Muscle layer of colon (tissue), 2 donors: ENCODE results near the gene SMAD6.
"Not testable (repeated sequence)": the region's sequence is repeated elsewhere in the genome, so short reads cannot be mapped to it uniquely, and the experiment has no call there.

Source experiments
- H3K27ac ChIP-seq: one replicate; pipeline ENCODE4 v1.7.0; 2013; ENCODE audit warnings: low read depth, mild to moderate bottlenecking, low read length, moderate library complexity
- H3K27me3 ChIP-seq, 2 donors: one replicate each; pipeline ENCODE4 v1.7.0; 2013; ENCODE audit warnings: low read length in 2 of 2, mild to moderate bottlenecking in 2 of 2; ENCODE audit not compliant: insufficient read depth in 2 of 2, control insufficient read depth in 1 of 2
- H3K36me3 ChIP-seq: one replicate; pipeline ENCODE4 v1.7.0; 2013; ENCODE audit warnings: mild to moderate bottlenecking, low read length; ENCODE audit not compliant: insufficient read depth
- H3K4me1 ChIP-seq: one replicate; pipeline ENCODE4 v1.7.0; 2013; ENCODE audit warnings: mild to moderate bottlenecking, low read length; ENCODE audit not compliant: insufficient read depth
- H3K4me3 ChIP-seq, 2 donors: one replicate each; pipeline ENCODE4 v1.7.0; 2013; ENCODE audit warnings: low read length in 2 of 2, low read depth in 1 of 2, mild to moderate bottlenecking in 1 of 2, moderate library complexity in 1 of 2
- H3K9ac ChIP-seq: one replicate; pipeline ENCODE4 v1.7.0; 2013; ENCODE audit warnings: low read length
- H3K9me3 ChIP-seq: one replicate; pipeline ENCODE4 v1.7.0; 2013; ENCODE audit warnings: mild to moderate bottlenecking, low read length
- donor health status: abdominal sarcoma.
- donor health status: Adenocarcinoma of cecum.

The SMAD6 gene

DNA sequence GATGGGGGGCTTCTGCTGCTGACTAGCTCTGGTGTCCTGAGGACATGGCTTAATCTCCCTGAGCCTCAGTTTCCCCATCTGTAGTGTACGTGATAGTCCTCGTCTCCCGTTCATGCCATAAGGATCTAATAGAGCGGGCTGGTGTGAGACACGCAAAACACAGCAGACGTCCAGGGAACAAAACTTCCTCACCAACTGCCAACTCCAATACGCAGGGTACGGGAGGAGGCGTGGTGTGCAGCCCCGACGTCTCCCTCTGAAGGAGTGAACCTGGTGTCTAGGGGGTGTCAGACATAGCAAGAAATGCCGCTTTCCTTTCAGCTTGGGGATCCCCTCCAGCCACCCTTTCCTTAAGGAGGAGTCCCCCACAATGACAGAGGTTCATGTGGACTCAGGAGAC lies 55.0 kb downstream of the SMAD6 start:
- Histone ChIP-seq H3K27ac (no peak overlapping the region), H3K4me3 (no peak overlapping the region), H3K9me3 (peaks cover 5% of the 10 kb centered on the region), H3K27me3 (no peaks in the 10 kb centered on the region), H3K4me1 (peaks cover 22% of the 10 kb centered on the region), H3K9ac (no peak overlapping the region), H3K36me3 (no peaks in the 10 kb centered on the region)

DNA sequence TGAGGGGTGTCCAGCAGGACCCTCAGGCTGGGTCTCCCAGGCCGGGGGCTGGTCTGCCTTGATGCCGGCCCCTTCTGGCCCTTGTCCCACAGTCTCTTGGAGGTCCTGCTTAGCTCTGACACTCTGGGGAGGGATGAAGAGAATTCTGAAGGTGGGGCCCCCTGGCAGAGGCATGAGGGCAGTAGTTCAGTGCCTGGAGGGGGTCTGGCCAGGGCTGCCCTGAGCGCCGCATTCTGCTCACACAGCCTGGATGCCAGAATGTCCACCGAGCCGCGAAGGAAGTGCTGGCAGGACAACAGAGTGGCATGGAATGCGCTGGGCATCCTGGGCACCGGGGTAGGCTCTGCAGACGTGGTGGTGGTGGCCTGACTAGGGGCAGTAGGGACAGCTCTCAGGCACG lies 55.5 kb downstream of the SMAD6 start:
- Histone ChIP-seq H3K36me3 (no peaks in the 10 kb centered on the region), H3K9ac (no peak overlapping the region), H3K27me3 (no peaks in the 10 kb centered on the region), H3K9me3 (peaks cover 5% of the 10 kb centered on the region), H3K4me1 (peaks cover 24% of the 10 kb centered on the region), H3K4me3 (no peak overlapping the region), H3K27ac (no peak overlapping the region)

DNA sequence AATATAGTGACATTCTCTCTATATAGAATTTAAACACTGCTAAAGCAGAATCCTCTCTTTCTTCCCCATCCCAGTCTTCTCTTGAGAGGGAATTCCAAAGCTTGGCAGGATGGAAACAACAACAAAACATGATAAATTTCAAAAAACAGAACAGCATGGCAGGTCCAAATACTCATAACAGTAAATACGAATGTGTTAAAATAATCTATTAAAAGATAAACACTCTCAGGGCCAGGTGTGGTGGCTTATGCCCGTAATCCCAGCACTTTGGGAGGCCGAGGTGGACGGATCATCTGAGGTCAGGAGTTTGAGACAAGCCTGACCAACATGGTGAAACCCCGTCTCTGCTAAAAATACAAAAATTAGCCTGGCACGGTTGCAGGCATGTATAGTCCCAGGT lies 56.2 kb downstream of the SMAD6 start:
- H3K9me3 ChIP-seq, H3K9ac ChIP-seq, H3K27me3 ChIP-seq, H3K27ac ChIP-seq, H3K4me3 ChIP-seq, H3K36me3 ChIP-seq: not testable (repeated sequence)
- H3K4me1 ChIP-seq = peaks cover 31% of the 10 kb centered on the region

DNA sequence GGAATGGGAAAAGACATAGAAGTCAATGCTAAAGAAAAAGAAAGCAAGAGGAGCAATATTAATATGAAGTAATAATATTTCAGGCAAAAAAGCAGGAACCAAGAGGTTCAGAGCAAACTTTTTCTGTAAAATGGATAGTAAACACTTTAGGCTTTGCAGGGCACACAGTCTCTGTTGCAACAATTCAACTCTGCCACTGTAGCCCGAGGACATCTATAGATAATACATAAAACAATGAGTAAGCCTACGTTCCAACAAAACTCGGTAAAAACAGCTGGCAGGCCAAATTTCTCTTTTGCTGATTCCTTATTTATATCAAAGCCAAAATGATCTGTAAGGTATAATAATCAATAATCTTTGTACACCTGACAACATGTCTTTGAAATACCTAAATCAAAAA lies 56.8 kb downstream of the SMAD6 start:
- no peaks in the 10 kb centered on the region for H3K27me3 ChIP-seq
- H3K36me3 ChIP-seq = no peaks in the 10 kb centered on the region
- no peak overlapping the region for H3K4me3 ChIP-seq
- no peak overlapping the region for H3K27ac ChIP-seq
- H3K9me3 ChIP-seq = peaks cover 5% of the 10 kb centered on the region
- peaks cover 34% of the 10 kb centered on the region for H3K4me1 ChIP-seq
- no peak overlapping the region for H3K9ac ChIP-seq

DNA sequence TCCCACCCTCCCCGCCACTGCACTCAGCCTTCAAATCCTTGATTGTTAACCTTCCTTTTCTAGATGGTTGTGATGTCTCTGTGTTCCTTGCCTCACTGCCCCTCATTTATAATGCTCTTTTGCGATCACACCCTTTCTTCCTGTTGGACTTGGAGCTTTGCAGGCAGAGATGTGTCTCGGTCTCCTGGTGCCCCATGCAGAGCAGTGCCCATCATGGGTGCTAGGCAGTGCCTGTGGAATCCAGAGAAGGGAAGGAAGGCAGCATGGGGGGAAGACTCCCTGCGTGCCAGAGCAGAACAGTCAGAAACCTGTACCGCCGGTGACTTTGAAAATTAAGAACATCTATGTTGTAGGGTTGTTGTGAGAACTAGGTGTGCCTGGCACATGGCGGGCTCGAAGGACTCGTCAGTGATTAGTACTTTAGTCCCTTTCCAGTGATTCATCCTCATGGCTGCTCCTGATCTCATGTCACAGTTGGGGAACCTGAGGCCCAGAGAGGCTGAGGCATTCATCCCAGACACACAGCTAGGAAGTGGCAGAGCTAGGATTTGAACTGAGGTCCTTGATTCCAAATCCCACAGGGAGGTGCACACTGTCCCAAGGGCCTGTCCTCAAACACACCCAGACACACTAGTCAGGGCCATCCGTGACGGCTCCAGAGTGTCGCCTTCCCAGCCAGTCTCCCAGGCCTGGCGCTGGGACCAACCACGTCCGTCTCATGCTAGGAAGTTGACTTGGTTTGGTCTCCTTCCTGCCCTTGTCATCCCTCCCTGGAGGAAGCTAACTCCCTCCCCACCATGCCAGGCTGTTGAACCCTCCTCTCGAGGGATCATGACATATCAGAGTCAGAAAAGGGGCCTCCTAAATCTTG lies 58.3 kb downstream of the SMAD6 start:
- Histone ChIP-seq H3K4me1 (peaks cover 37% of the 10 kb centered on the region), H3K9me3 (peaks cover 2% of the 10 kb centered on the region), H3K4me3 (no peak overlapping the region), H3K27me3 (no peaks in the 10 kb centered on the region), H3K9ac (no peak overlapping the region), H3K27ac (no peak overlapping the region), H3K36me3 (no peaks in the 10 kb centered on the region)

DNA sequence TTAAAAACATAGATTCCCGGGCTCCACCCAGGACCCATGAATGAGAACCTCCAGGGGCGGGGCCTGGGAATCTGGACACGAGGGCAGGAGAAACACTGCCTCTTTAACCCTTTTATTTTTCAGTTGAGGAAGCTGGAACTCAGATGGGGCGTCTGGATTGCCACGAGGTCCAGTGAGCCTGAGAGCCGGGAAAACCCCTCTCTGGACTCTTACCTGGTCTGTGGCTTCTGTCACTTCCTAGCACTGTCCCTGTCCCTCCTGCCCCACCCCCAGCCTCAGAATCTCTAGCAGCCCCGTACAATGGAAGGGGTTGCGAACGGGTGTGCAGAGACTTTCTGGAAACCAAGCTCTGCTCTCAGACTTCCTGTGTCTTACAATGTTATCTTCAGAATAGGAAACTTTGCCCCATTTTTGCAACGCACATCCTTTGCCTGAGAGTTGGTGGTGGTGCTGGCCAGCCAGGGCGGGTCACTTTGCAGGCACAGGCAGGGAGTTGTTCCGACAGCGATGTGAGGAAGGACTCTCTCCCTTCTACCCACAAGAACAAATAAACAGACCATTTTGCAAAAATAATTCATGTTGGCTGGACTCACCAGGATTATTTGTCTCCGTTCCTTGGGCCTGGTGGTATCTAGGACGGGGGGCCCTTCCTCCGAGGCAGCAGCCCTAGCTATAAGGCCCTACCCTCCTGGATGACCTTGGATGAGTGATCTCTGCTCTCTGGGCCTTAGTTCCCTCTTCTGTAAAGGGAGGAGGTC lies 59.1 kb downstream of the SMAD6 start:
- Histone ChIP-seq H3K36me3 (no peaks in the 10 kb centered on the region), H3K4me1 (peaks cover 45% of the 10 kb centered on the region), H3K9me3 (no peaks in the 10 kb centered on the region), H3K27me3 (no peaks in the 10 kb centered on the region), H3K9ac (no peak overlapping the region), H3K27ac (no peak overlapping the region), H3K4me3 (no peak overlapping the region)

DNA sequence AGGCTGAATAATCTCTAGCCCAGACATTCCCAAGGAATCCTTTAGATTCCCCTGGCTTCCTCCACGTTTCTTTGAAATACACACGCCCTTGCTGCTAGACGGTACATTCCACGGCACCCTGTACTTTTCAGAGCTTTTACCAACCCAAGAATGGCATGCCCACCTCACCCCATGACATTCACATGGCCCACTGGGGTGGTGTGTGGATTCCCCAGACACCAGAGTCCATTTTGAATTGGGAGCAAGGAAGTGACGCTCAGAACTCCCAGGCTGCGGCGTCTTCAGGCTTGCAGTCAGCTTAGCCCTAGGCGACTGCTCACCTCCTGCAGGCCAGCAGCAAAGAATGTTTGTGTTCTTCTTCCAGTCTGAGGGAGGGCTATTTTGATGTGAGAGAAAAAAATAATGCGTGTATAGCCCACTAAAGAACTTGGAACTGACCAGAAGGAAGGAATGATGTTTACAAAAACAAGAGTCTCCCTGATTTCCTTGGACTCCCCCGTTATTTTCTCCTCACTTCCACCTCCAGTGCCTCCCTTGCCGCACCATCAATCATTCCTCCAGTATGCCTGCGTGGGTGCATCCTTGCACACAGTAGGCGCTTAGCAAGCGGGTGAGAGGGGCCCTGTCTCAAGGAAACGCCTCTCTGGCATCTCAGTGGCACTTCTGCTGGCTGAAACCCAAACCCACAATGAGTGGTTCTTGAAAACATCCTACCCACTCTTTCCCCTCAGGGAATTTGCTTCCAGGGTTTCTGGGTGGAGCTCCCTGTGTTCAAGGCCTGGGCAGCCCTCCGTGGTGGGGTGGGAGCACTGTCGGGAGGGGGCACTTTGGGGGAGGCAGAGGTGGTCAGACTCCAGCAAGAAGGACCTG lies 59.9 kb downstream of the SMAD6 start:
- Histone ChIP-seq H3K27me3 (no peaks in the 10 kb centered on the region), H3K4me1 (peaks cover 51% of the 10 kb centered on the region), H3K9ac (no peak overlapping the region), H3K9me3 (no peaks in the 10 kb centered on the region), H3K36me3 (no peaks in the 10 kb centered on the region), H3K4me3 (no peak overlapping the region), H3K27ac (no peak overlapping the region)

DNA sequence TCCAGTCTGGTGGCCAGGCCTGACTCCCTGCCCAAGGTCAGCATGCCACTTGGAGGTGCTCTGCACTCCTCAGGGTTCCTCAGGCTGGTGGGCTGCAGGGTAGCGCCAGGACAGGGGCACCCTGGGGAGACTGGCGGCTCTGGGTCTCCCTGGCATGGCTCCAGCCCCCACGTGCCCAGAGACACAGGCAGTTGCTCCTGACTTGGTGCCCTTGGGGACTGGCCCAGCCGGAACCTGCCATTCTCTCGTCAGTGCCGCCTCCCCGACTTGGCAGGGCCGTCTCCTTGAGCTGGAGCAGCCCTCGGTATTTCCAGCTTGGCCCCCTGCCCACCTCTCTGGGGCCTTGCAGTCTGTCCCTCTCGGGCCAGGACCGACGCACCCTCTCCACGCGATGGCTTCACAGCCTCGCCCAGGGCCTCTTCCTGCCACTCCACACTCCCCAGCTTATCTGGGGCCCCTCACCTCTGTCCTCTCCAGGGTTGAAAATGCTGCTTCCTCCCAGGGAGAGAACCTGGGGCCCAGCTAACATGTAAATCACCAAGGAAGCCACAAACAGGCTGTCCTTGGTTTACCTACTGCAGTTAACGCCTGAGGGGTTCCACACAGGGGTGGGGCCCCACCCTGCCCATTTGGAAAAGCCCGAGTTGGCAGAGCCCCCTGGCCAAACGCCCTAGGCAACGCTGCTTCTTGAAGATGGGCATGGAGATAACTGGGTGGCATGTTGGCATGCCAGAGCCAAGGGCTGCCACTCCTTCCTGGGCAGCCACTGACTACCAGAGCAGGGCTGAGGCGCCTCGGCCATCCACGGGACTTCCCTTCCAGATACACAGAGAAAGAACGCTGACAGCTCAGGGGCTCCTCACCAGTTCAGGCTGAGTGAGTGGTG lies 61.4 kb downstream of the SMAD6 start:
- Histone ChIP-seq H3K4me1 (peaks cover 51% of the 10 kb centered on the region), H3K27ac (peak overlapping the region; percentile 54), H3K36me3 (no peaks in the 10 kb centered on the region), H3K4me3 (peak overlapping the region in 1 of 2 donors; percentile 21), H3K27me3 (no peaks in the 10 kb centered on the region), H3K9ac (no peak overlapping the region), H3K9me3 (no peaks in the 10 kb centered on the region)

DNA sequence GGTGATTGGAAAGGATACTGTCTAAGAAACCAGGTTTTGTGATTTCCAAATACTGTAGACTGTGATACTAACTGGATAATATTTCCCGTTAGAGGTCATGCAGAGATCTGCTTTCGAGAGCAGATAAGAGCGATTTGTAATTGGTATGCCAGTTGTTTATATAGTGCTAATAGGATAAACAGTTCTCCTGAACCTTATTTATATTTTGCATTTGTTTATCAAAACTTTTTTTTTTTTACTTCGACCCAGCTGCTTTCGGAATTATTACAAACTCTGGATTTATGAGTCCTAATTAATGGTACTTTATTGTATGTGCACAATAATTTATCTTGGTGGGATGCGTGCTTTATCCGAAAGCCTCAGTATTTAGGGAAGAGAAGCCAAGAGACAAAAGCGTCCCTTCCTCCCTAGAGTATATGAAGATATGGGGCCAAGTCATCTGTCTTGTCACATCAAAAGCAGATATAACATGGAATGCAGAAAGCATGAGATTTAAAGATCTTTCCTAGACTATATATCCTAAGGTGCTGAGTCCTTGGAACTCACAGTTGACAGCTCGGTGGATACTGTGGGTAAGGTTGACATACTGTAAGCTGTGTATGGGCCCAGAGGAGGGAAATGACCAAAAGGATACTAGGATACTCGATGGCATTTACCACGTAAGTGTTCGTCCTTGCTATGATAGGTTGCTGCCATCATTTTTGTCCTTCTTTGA lies 62.2 kb downstream of the SMAD6 start:
- Histone ChIP-seq H3K4me3 (peak overlapping the region in 1 of 2 donors; percentile 21), H3K9me3 (no peaks in the 10 kb centered on the region), H3K9ac (no peak overlapping the region), H3K27me3 (no peaks in the 10 kb centered on the region), H3K4me1 (peaks cover 51% of the 10 kb centered on the region), H3K36me3 (no peaks in the 10 kb centered on the region), H3K27ac (no peak overlapping the region)
